Panc1 (cell line): ENCODE measurements around the gene PLXNC1. TPM values are rescaled to one million over a fixed set of nuclear protein-coding genes. Genes with fewer than 3 reads are reported as not detected.

Source experiments
- ATAC-seq: fragments of 200-7000 bp; cut with Tn5 transposase; 2 replicates; pipeline ENCODE4 v1.9.1; 2020; ENCODE audit warnings: mild to moderate bottlenecking, moderate library complexity
- BruUV-seq: library from RNA; stranded (reverse); fragments of 400-500 nt; replicated peaks from 2 replicates; lab custom pipeline; 2021; lab: Mats Ljungman, UMichigan
- CTCF ChIA-PET: fragments of 300-600 bp; sonication (Branson Sonifier 250); formaldehyde crosslinking; loops from one replicate; lab custom pipeline; 2022; ENCODE audit warnings: antibody characterized with exemption; lab: Charles Lee
- POLR2A ChIA-PET: fragments of 300-600 bp; sonication (Branson Sonifier 250); formaldehyde crosslinking; loops from one replicate; lab custom pipeline; 2022; ENCODE audit warnings: antibody characterized with exemption; lab: Charles Lee
- DNase-seq: peaks from one replicate; pipeline ENCODE4 v3.0.0-alpha.2; 2010; ENCODE audit warnings: low read depth, low spot score
- H3K27ac ChIP-seq: 2 replicates; pipeline ENCODE4 v1.5.1; 2011; ENCODE audit warnings: mild to moderate bottlenecking, low read length, inconsistent platforms
- H3K27me3 ChIP-seq: fragments of 200-500 bp; sonication (Bioruptor generic); 2 replicates; pipeline ENCODE4 v1.6.0; 2014; ENCODE audit warnings: low read length, inconsistent platforms; ENCODE audit not compliant: control insufficient read depth, insufficient read depth
- H3K36me3 ChIP-seq: fragments of 200-500 bp; sonication (Bioruptor generic); 2 replicates; pipeline ENCODE4 v1.5.1; 2014; ENCODE audit warnings: inconsistent platforms, mild to moderate bottlenecking, low read length, moderate library complexity; ENCODE audit not compliant: control insufficient read depth, insufficient read depth
- H3K4me1 ChIP-seq: 2 replicates; pipeline ENCODE4 v1.5.1; 2011; ENCODE audit warnings: inconsistent platforms, mild to moderate bottlenecking, low read length, moderate library complexity; ENCODE audit not compliant: control insufficient read depth, insufficient read depth
- H3K4me3 ChIP-seq, 2 experiments: 2 replicates each; pipeline ENCODE4 v1.5.1; 2011 to 2012; ENCODE audit warnings: low read depth in 2 of 2, low read length in 2 of 2, mild to moderate bottlenecking in 2 of 2, inconsistent platforms in 1 of 2, moderate library complexity in 1 of 2
- H3K9me3 ChIP-seq: fragments of 200-500 bp; sonication (Bioruptor generic); 2 replicates; pipeline ENCODE4 v1.5.1; 2014; ENCODE audit warnings: low read depth, mild to moderate bottlenecking, inconsistent platforms, low read length, moderate library complexity; ENCODE audit not compliant: control insufficient read depth, insufficient read depth
- POLR2AphosphoS5 ChIP-seq: IDR thresholded peaks from 2 replicates; pipeline ENCODE4 v1.6.1; 2012; ENCODE audit warnings: mild to moderate bottlenecking, low read depth, low read length, moderate library complexity
- SIN3A ChIP-seq: IDR thresholded peaks from 2 replicates; pipeline ENCODE4 v1.6.1; 2012; ENCODE audit warnings: low read depth, mild to moderate bottlenecking, low read length, moderate library complexity, borderline replicate concordance; ENCODE audit not compliant: insufficient read depth
- TCF7L2 ChIP-seq: IDR thresholded peaks from 2 replicates; pipeline ENCODE4 v1.6.1; 2011; ENCODE audit warnings: mild to moderate bottlenecking, low read depth, low read length, inconsistent platforms
- in situ Hi-C: cut with HindIII; loops from 2 replicates; pipeline ENCODE4 v1.10.0; 2016; ENCODE audit warnings: low sequenced_read_pairs, low pct_unique_long_range_greater_than_20kb
- intact Hi-C: fragments of 100-400 bp; cut with micrococcal nuclease; formaldehyde crosslinking; loops from one replicate; pipeline ENCODE4 v1.10.0; 2022; ENCODE audit not compliant: unreplicated experiment
- total RNA-seq: library from RNA; stranded (reverse); gene quantifications from one replicate; pipeline ENCODE4 v1.2.1, GENCODE V29; 2021; ENCODE audit not compliant: unreplicated experiment
- TF ChIP-seq, protein P1 (sequence below), 2 experiments: IDR thresholded peaks; 2 replicates each; pipeline ENCODE4 v1.6.1; 2011 to 2012; ENCODE audit warnings: low read depth in 2 of 2, control low read depth in 1 of 2, low read length in 1 of 2, mild to moderate bottlenecking in 1 of 2, moderate library complexity in 1 of 2; ENCODE audit not compliant: insufficient read depth in 1 of 2
- TF ChIP-seq, protein P2 (sequence below): fragments of 450-650 bp; IDR thresholded peaks from 2 replicates; pipeline ENCODE4 v1.5.1; 2017; ENCODE audit warnings: mild to moderate bottlenecking

PLXNC1 gene
- total RNA-seq, 1 experiment from 2014 or later = 0.57 TPM

DNA sequence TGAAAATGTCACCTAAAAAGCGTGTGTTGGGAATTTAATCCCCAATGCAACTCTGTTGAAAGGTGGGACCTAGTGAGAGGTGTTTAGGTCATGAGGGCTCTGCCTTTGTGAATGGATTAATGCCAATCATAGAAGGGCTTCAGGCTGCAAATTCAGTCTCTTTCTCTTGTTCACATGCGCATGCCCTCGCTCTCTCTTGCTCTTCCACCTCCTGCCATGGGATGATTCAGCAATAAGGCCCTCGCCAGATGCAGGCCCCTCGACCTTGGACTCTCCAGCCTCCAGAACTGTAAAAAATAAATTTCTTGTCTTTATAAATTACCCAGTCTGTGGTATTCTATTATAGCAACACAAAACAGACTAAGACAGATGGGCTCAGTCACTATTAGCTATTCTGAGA lies 55.4 kb downstream of the PLXNC1 start:
- no peak for DNase-seq
- in situ Hi-C loops = no loop called here
- H3K27me3 ChIP-seq = no peaks in the 10 kb centered on the region
- ChIA-PET POLR2A (no interaction called here), CTCF (no interaction called here)
- TF ChIP-seq, protein P1, sequence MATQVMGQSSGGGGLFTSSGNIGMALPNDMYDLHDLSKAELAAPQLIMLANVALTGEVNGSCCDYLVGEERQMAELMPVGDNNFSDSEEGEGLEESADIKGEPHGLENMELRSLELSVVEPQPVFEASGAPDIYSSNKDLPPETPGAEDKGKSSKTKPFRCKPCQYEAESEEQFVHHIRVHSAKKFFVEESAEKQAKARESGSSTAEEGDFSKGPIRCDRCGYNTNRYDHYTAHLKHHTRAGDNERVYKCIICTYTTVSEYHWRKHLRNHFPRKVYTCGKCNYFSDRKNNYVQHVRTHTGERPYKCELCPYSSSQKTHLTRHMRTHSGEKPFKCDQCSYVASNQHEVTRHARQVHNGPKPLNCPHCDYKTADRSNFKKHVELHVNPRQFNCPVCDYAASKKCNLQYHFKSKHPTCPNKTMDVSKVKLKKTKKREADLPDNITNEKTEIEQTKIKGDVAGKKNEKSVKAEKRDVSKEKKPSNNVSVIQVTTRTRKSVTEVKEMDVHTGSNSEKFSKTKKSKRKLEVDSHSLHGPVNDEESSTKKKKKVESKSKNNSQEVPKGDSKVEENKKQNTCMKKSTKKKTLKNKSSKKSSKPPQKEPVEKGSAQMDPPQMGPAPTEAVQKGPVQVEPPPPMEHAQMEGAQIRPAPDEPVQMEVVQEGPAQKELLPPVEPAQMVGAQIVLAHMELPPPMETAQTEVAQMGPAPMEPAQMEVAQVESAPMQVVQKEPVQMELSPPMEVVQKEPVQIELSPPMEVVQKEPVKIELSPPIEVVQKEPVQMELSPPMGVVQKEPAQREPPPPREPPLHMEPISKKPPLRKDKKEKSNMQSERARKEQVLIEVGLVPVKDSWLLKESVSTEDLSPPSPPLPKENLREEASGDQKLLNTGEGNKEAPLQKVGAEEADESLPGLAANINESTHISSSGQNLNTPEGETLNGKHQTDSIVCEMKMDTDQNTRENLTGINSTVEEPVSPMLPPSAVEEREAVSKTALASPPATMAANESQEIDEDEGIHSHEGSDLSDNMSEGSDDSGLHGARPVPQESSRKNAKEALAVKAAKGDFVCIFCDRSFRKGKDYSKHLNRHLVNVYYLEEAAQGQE (IDR thresholded peaks at IDR 0.05; ENCODE audit: insufficient read depth in 1 of 2, low read depth in 2 of 2, low read length in 1 of 2) = no peak
- no peak for TF ChIP-seq TCF7L2
- TF ChIP-seq, protein P2, sequence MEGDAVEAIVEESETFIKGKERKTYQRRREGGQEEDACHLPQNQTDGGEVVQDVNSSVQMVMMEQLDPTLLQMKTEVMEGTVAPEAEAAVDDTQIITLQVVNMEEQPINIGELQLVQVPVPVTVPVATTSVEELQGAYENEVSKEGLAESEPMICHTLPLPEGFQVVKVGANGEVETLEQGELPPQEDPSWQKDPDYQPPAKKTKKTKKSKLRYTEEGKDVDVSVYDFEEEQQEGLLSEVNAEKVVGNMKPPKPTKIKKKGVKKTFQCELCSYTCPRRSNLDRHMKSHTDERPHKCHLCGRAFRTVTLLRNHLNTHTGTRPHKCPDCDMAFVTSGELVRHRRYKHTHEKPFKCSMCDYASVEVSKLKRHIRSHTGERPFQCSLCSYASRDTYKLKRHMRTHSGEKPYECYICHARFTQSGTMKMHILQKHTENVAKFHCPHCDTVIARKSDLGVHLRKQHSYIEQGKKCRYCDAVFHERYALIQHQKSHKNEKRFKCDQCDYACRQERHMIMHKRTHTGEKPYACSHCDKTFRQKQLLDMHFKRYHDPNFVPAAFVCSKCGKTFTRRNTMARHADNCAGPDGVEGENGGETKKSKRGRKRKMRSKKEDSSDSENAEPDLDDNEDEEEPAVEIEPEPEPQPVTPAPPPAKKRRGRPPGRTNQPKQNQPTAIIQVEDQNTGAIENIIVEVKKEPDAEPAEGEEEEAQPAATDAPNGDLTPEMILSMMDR = no peak
- TF ChIP-seq SIN3A = no peak
- no peak for TF ChIP-seq POLR2AphosphoS5
- H3K27ac ChIP-seq = no peak overlapping the region
- intact Hi-C loops = no loop called here
- no peaks in the 10 kb centered on the region for H3K36me3 ChIP-seq
- no peak for ATAC-seq
- H3K9me3 ChIP-seq = no peaks in the 10 kb centered on the region
- no peak overlapping the region for H3K4me3 ChIP-seq
- H3K4me1 ChIP-seq = no peaks in the 10 kb centered on the region
- no TSS peak for BruUV-seq

DNA sequence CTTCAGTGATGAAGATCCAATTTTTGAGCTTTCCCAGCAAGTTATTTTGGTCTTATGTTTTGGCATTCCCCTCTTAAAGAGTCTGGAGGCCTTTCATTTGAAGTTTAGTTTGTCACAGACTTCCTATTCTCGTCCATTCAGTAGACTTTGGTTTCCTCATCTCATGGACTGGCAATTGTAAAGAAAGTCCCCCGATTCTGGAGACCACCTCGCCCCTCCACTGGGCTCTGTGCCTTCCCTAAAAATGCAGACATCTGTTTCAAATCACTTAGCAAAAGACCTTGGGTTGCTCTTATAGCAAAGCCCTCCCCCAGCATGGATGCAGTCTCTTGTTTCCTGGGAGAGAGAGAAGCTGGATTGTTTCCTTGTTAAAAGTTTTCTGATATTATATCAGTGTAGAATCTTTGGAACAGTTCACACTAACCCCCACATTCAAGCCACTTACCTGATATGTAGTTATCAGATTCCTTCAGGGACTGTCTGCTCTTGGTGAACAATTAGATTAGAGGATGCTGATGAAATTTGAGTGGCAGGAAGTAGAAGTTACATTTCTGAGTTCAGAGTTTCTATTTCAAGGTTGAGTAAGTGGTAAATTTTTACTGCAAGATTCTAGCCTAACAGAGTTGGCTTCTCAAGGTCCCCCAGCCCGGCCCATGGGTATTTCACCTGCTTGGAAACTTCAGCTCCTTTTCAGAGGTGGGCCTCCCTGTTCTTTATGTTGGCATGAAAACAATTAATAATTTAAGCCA lies 56.3 kb downstream of the PLXNC1 start:
- ATAC-seq = no peak
- H3K27me3 ChIP-seq = no peaks in the 10 kb centered on the region
- H3K9me3 ChIP-seq = no peaks in the 10 kb centered on the region
- H3K36me3 ChIP-seq = no peaks in the 10 kb centered on the region
- BruUV-seq = no TSS peak
- H3K4me1 ChIP-seq = no peaks in the 10 kb centered on the region
- no peak for TF ChIP-seq TCF7L2
- TF ChIP-seq SIN3A = no peak
- TF ChIP-seq, protein P2 = no peak
- TF ChIP-seq, protein P1 (IDR thresholded peaks at IDR 0.05; ENCODE audit: insufficient read depth in 1 of 2, low read depth in 2 of 2, low read length in 1 of 2) = no peak
- no peak for TF ChIP-seq POLR2AphosphoS5
- ChIA-PET CTCF (no interaction called here), POLR2A (no interaction called here)
- H3K4me3 ChIP-seq = no peak overlapping the region
- DNase-seq = no peak
- intact Hi-C loops (no loop called here), in situ Hi-C loops (no loop called here)
- H3K27ac ChIP-seq = no peak overlapping the region
